ENCODE measurements around the gene IFNG-AS1. TPM values are rescaled to one million over a fixed set of nuclear protein-coding genes. Genes with fewer than 3 reads are reported as not detected.
A peak's percentile ranks its signal among the peaks of the same experiment; 100 is the strongest.

IFNG-AS1 gene
- total RNA-seq, 2 experiments from 2014 or later: 0.35 TPM; not detected in 1

DNA sequence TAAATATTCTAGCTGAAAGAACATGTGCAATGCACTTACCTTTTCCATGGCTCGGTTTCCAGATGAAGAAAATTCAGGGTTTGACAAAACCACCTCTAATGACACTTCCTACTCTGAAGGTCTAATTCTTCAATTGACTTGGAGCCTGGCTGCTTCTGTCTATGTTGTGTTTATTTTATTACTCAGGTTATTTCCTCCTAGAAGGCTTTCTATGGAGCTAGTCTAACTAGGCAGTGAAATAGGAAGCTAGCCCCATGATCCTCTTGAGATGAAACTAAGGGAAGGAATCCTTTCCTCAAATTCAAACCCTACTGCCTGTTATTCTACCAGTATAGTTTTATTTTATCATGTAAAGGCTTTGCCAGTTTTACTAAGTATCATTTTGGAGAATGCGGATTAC, 20.9 kb upstream of the IFNG-AS1 start:
- Mint-ChIP-seq H3K27ac (no peak overlapping the region), H3K36me3 (ENCODE audit: low read depth) (no peaks in the 10 kb centered on the region), H3K27me3 (peaks cover 3% of the 10 kb centered on the region), H3K9me3 (ENCODE audit: low read depth) (no peaks in the 10 kb centered on the region), H3K4me3 (no peak overlapping the region), H3K4me1 (no peaks in the 10 kb centered on the region)
- no peak for DNase-seq
- POLR2A ChIA-PET: no interaction called here
- ATAC-seq: no peak
- CTCF ChIA-PET: interaction anchor here (0.6 kb wide), 1 partner anchor 25 kb away, joined by 3 read pairs; no protein-coding TSS in a partner anchor
- intact Hi-C loops (cut with DNase I, micrococcal nuclease): no loop called here

DNA sequence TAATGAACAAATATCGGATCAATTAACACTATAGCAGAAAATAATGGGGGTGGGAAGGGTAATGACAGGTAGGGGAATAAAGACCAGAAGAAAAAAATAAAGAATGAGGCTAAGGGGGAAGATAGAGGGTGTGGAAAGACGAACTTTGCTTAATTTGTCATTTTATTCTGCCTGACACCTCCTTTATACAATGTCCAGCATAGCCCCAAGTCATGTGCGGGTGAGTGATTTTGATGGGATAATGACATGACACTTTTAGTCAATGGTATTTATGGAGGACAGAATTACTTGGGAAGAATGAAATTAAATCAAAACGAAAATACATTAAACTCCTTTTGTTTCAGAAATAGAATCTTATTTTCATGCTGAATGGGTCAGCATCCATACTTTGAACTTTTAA, 20.5 kb upstream of the IFNG-AS1 start:
- intact Hi-C loops (cut with DNase I, micrococcal nuclease): no loop called here
- ATAC-seq: no peak

DNA sequence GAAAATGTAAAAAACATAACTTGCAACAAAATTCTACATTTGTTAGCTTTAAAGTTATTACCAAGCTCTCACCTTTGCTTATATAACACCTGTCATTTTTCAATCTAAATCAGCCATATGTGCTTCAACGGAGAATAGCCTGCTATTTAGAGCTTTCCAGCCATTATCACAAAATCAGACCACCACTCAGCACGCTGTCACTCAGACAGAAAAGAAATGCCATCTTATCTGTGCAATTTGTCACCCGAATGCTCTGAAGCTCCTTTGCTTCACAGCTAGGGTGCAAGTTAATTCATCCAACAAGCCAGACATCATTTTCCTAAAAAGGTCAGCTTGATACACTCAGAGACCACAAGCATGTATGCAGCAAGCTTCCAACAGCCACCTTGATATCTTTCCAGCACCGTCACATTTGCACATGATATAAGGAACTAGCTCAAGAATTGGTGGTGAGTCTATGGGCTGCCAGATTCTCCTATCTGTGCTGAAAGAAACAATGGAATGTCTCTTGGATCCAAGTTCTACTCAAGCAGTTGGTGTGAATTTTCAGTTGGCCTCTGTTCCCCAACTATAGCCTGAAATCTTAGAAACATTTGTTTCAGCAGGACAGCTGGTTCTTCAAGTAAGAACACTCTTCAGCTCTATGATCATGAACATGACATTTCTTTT, 20.0 kb upstream of the IFNG-AS1 start:
- ATAC-seq (no peak), DNase-seq (no peak)
- H3K36me3 Mint-ChIP-seq (ENCODE audit: low read depth): no peaks in the 10 kb centered on the region
- ChIA-PET POLR2A (no interaction called here), CTCF (interaction anchor here (0.6 kb wide), 1 partner anchor 26 kb away, joined by 3 read pairs; no protein-coding TSS in a partner anchor)
- H3K4me3 Mint-ChIP-seq: no peak overlapping the region
- no peaks in the 10 kb centered on the region for H3K4me1 Mint-ChIP-seq
- no peaks in the 10 kb centered on the region for H3K9me3 Mint-ChIP-seq (ENCODE audit: low read depth)
- H3K27me3 Mint-ChIP-seq: peaks cover 2% of the 10 kb centered on the region
- H3K27ac Mint-ChIP-seq: no peak overlapping the region
- intact Hi-C loops (cut with DNase I, micrococcal nuclease): no loop called here

More for the DNA sequence above, 20.5 kb upstream of the IFNG-AS1 start:
- Mint-ChIP-seq H3K36me3 (ENCODE audit: low read depth) (no peaks in the 10 kb centered on the region), H3K4me1 (no peaks in the 10 kb centered on the region), H3K27ac (no peak overlapping the region), H3K9me3 (ENCODE audit: low read depth) (no peaks in the 10 kb centered on the region), H3K4me3 (no peak overlapping the region), H3K27me3 (peaks cover 2% of the 10 kb centered on the region)
- ChIA-PET CTCF (interaction anchor here (0.6 kb wide), 1 partner anchor 26 kb away, joined by 3 read pairs; no protein-coding TSS in a partner anchor), POLR2A (no interaction called here)
- no peak for DNase-seq

GRCh38 chr12:67977668-67978067, 11.6 kb upstream of the IFNG-AS1 start:
- POLR2A ChIA-PET: no interaction called here
- Mint-ChIP-seq H3K4me1 (peaks cover 4% of the 10 kb centered on the region), H3K4me3 (no peak overlapping the region), H3K9me3 (ENCODE audit: low read depth) (peaks cover 3% of the 10 kb centered on the region), H3K36me3 (ENCODE audit: low read depth) (no peaks in the 10 kb centered on the region), H3K27me3 (peaks cover 5% of the 10 kb centered on the region), H3K27ac (no peak overlapping the region)
- intact Hi-C loops (cut with DNase I, micrococcal nuclease): no loop called here
- CTCF ChIA-PET: interaction anchor here (0.6 kb wide), 1 partner anchor 362 kb away, joined by 3 read pairs; no protein-coding TSS in a partner anchor
- DNase-seq (no peak), ATAC-seq (no peak)

DNA sequence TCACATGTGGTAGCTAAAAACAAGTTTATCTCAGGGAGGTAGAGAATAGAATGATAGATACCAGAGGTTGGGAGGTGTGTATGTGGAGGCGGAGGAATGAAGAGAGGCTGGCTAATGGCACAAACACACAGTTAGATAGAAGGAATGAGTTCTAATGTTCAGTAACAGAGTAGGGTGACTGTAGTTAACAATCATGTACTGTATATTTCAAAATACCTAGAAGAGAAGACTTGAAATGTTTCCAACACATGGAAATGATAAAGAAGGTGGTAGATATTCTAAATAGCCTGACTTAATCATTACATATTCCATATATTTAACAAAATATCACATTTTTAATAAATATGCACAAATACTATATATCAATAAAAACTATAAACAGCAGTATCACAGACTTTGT, 8.9 kb upstream of the IFNG-AS1 start:
- no peaks in the 10 kb centered on the region for H3K36me3 Mint-ChIP-seq (ENCODE audit: low read depth)
- DNase-seq: no peak
- ATAC-seq: no peak
- no peak overlapping the region for H3K4me3 Mint-ChIP-seq
- ChIA-PET POLR2A (no interaction called here), CTCF (no interaction called here)
- intact Hi-C loops (cut with DNase I, micrococcal nuclease): no loop called here
- H3K27ac Mint-ChIP-seq: no peak overlapping the region
- peaks cover under 1% of the 10 kb centered on the region for H3K9me3 Mint-ChIP-seq (ENCODE audit: low read depth)
- H3K27me3 Mint-ChIP-seq: peaks cover 5% of the 10 kb centered on the region
- peaks cover 4% of the 10 kb centered on the region for H3K4me1 Mint-ChIP-seq

DNA sequence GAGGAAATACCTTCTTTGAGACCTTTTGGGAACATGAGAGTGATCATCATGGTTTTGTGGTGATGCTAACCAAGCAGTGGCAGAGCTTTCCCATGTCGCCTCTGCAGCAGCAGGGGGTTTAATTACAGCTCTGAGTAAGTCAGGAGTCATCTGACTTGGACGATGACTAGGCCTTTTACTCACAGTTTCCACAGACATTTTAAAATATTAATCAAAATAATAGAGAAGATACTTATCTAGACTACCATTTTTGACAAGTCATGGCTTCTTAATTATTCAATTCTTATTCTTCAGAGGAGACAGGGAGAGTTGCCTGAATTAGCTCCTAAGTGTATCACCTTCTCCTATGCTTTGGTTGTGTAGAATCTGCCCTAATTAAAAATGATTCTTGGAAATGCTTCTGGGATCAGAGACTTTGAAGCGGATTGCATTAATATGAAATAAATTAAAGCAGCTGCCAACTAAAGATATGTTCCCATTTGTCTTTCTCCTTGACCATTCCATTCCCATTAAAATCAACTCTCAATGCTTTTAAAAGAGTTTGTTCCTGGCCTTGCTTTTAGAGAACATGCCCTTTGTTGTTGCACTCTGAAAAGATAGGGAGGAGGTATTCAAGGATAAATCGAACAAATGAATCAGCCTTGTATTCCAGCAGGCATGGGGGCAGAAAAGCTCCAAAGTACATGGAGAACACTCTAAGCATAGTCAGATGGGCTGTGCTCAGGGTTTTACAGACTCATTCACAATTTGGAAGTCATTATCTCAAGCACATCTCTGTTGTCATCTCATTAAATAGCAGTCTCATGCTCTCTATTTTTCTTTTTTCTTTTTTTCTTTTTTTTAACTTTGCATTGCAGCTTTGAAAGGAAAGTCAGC, 7.7 kb upstream of the IFNG-AS1 start:
- Mint-ChIP-seq H3K36me3 (ENCODE audit: low read depth) (no peaks in the 10 kb centered on the region), H3K27me3 (peaks cover 5% of the 10 kb centered on the region), H3K27ac (no peak overlapping the region), H3K4me3 (no peak overlapping the region), H3K4me1 (peaks cover 4% of the 10 kb centered on the region), H3K9me3 (ENCODE audit: low read depth) (no peaks in the 10 kb centered on the region)
- CTCF ChIA-PET: interaction anchor here (1.2 kb wide), 1 partner anchor 56 kb away, joined by 4 read pairs; no protein-coding TSS in a partner anchor
- POLR2A ChIA-PET: no interaction called here
- intact Hi-C loops (cut with DNase I, micrococcal nuclease): no loop called here
- ATAC-seq (no peak), DNase-seq (no peak)

- no peaks in the 10 kb centered on the region for H3K36me3 Mint-ChIP-seq (ENCODE audit: low read depth)
- CTCF ChIA-PET: interaction anchor here (0.6 to 1.2 kb wide), 3 partner anchors 24 to 480 kb away, joined by 3 to 4 read pairs (median 4); no protein-coding TSS in a partner anchor
- no peak overlapping the region for H3K27ac Mint-ChIP-seq
- peaks cover 5% of the 10 kb centered on the region for H3K27me3 Mint-ChIP-seq
- H3K4me3 Mint-ChIP-seq: no peak overlapping the region
- ATAC-seq: no peak
- peaks cover 4% of the 10 kb centered on the region for H3K4me1 Mint-ChIP-seq
- no peaks in the 10 kb centered on the region for H3K9me3 Mint-ChIP-seq (ENCODE audit: low read depth)
- POLR2A ChIA-PET: no interaction called here
- intact Hi-C loops (cut with DNase I, micrococcal nuclease): no loop called here
- no peak for DNase-seq
Measured at GRCh38 chr12:67982164-67982563, 7.1 kb upstream of the IFNG-AS1 start.

GRCh38 chr12:67986632-67987031, 2.6 kb upstream of the IFNG-AS1 start:
- Mint-ChIP-seq H3K27me3 (no peaks in the 10 kb centered on the region), H3K27ac (no peak overlapping the region), H3K4me3 (no peak overlapping the region), H3K36me3 (ENCODE audit: low read depth) (no peaks in the 10 kb centered on the region), H3K4me1 (peaks cover 30% of the 10 kb centered on the region), H3K9me3 (ENCODE audit: low read depth) (no peaks in the 10 kb centered on the region)
- POLR2A ChIA-PET: no interaction called here
- DNase-seq (no peak), ATAC-seq (no peak)
- CTCF ChIA-PET: interaction anchor here (0.7 to 1.0 kb wide), 2 partner anchors 10 to 478 kb away, joined by 4 to 5 read pairs; no protein-coding TSS in a partner anchor
- intact Hi-C loops (cut with DNase I, micrococcal nuclease): no loop called here

DNA sequence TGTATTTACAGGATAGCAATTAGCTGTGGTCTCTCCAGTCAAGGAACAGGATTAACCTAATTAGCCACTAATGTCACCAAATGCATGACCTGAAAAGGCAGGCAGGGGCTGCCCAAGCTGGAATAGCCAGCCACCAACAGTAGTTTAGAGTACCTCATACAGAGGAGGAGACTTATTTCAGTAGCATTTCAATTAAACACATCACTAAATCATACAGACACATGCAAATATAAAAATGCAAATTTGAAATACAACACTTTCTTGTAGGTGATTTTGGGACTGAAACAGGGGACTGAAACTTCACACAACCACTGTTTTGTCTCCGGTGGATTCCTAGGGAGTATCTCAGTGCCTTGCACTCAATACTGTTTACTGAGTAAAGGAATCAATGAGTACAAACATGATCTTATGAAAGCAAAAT, 636 bp upstream of the IFNG-AS1 start:
- intact Hi-C loops (cut with DNase I, micrococcal nuclease): no loop called here
- Mint-ChIP-seq H3K36me3 (ENCODE audit: low read depth) (no peaks in the 10 kb centered on the region), H3K4me1 (peaks cover 30% of the 10 kb centered on the region), H3K9me3 (ENCODE audit: low read depth) (no peaks in the 10 kb centered on the region), H3K4me3 (no peak overlapping the region), H3K27ac (no peak overlapping the region), H3K27me3 (no peaks in the 10 kb centered on the region)
- DNase-seq (no peak), ATAC-seq (peak; percentile 67)
- ChIA-PET CTCF (interaction anchor here (1.0 kb wide), 2 partner anchors 16 to 51 kb away, joined by 3 to 4 read pairs; no protein-coding TSS in a partner anchor), POLR2A (no interaction called here)

GRCh38 chr12:67991158-67991557, 1.9 kb downstream of the IFNG-AS1 start:
- Mint-ChIP-seq H3K4me1 (peaks cover 34% of the 10 kb centered on the region), H3K4me3 (no peak overlapping the region), H3K9me3 (ENCODE audit: low read depth) (no peaks in the 10 kb centered on the region), H3K27me3 (peaks cover 4% of the 10 kb centered on the region), H3K27ac (peak overlapping the region; percentile 12), H3K36me3 (ENCODE audit: low read depth) (no peaks in the 10 kb centered on the region)
- peak; percentile 52 for DNase-seq
- intact Hi-C loops (cut with DNase I, micrococcal nuclease): no loop called here
- ChIA-PET POLR2A (no interaction called here), CTCF (interaction anchor here (0.7 to 2.2 kb wide), 3 partner anchors 9 to 52 kb away, joined by 3 to 6 read pairs (median 5); no protein-coding TSS in a partner anchor)
- peak; percentile 85 for ATAC-seq

GRCh38 chr12:67993143-67993542, 3.9 kb downstream of the IFNG-AS1 start:
- H3K4me1 Mint-ChIP-seq: peaks cover 36% of the 10 kb centered on the region
- ATAC-seq (no peak), DNase-seq (no peak)
- H3K27me3 Mint-ChIP-seq: peaks cover 4% of the 10 kb centered on the region
- H3K27ac Mint-ChIP-seq: no peak overlapping the region
- H3K9me3 Mint-ChIP-seq (ENCODE audit: low read depth): no peaks in the 10 kb centered on the region
- H3K36me3 Mint-ChIP-seq (ENCODE audit: low read depth): no peaks in the 10 kb centered on the region
- H3K4me3 Mint-ChIP-seq: no peak overlapping the region
- ChIA-PET POLR2A (no interaction called here), CTCF (no interaction called here)
- intact Hi-C loops (cut with DNase I, micrococcal nuclease): no loop called here

All from activated CD4-positive, alpha-beta T cell treated with anti-CD3 and anti-CD28 coated beads for 36 hours (primary cell).